ENCODE results near the gene RXRA. TPM values are rescaled to one million over a fixed set of nuclear protein-coding genes. Genes with fewer than 3 reads are reported as not detected.

The RXRA gene
- polyA plus RNA-seq, 3 donors, result 15.8 to 91.0 (median 23.2) TPM

DNA sequence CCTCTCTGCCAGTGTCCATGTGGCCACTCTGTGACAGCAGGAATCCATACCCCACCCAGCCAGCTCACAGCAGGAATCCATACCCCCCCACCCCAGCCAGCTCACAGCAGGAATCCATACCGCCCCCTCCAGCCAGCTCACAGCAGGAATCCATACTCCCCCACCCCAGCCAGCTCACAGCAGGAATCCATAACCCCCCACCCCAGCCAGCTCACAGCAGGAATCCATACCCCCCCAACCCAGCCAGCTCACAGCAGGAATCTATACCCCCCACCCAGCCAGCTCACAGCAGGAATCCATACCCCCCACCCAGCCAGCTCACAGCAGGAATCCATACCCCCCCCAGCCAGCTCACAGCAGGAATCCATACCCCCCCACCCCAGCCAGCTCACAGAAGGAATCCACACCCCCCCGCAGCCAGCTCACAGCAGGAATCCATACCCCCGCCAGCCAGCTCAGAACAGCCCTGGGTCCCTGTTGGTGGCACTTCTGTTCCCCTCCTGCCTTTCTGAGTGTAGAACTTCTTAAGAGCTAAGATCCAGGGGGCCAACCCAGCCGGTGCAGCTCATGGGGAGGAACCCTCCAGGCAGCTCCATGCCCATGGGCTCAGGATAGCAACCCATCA lies 8.4 kb upstream of the RXRA start:
- Mint-ChIP-seq H3K4me3 (peak overlapping the region in 1 of 2 donors; percentile 64), H3K4me1 (peaks cover 9% of the 10 kb centered on the region), H3K27ac (peak overlapping the region in 1 of 7 donors; percentile 50), H3K27me3 (ENCODE audit: low read depth in 3 of 3) (peaks cover 22 to 49% (median 25%) of the 10 kb centered on the region in 3 donors), H3K9me3 (peaks cover 0 to 6% (median 4%) of the 10 kb centered on the region in 7 donors), H3K36me3 (no peaks in the 10 kb centered on the region)
- Histone ChIP-seq H3K79me2 (ENCODE audit: insufficient read depth, low read length) (no peaks in the 10 kb centered on the region), H3K4me1 (ENCODE audit: control insufficient read depth in 1 of 2, insufficient read depth in 2 of 2, low read length in 2 of 2) (peaks cover 3 to 7% of the 10 kb centered on the region in 2 donors), H3K27ac (ENCODE audit: low read depth in 1 of 2, low read length in 2 of 2) (no peak overlapping the region), H3K9me3 (replicated peaks in 1 of 2; ENCODE audit: control insufficient read depth in 1 of 2, insufficient read depth in 1 of 2, low read length in 2 of 2) (peaks cover 0 to 6% of the 10 kb centered on the region in 2 donors), H4K20me1 (ENCODE audit: insufficient read depth, low read length) (no peaks in the 10 kb centered on the region), H3K4me3 (replicated peaks in 1 of 3; ENCODE audit: low read depth in 2 of 3, low read length in 3 of 3) (no peak overlapping the region), H3K4me2 (replicated peaks; ENCODE audit: extremely low read depth, low read length, poor library complexity, severe bottlenecking) (no peak overlapping the region), H3K9ac (ENCODE audit: insufficient read depth, low read length, poor library complexity, severe bottlenecking) (peak overlapping the region; percentile 0), H3K36me3 (replicated peaks in 1 of 2; ENCODE audit: control insufficient read depth in 1 of 2, insufficient read depth in 2 of 2, low read length in 2 of 2) (no peaks in the 10 kb centered on the region), H3K27me3 (ENCODE audit: control insufficient read depth in 2 of 2, insufficient read depth in 2 of 2, low read length in 2 of 2) (peaks cover 0 to 24% of the 10 kb centered on the region in 2 donors), H2AFZ (ENCODE audit: insufficient read depth, low read depth, low read length, poor library complexity, severe bottlenecking) (no peak overlapping the region)
- 100% methylated on average over 1 of the region's 4 CpGs for WGBS (ENCODE audit: insufficient coverage)
- TF ChIP-seq CTCF (IDR thresholded peaks at IDR 0.05), result no peak
- intact Hi-C loops (cut with micrococcal nuclease), result loop anchor here in 1 of 2 donors (5.0 kb wide), 1 partner anchor 146 kb away; no protein-coding TSS in a partner anchor
- no peak for DNase-seq

DNA sequence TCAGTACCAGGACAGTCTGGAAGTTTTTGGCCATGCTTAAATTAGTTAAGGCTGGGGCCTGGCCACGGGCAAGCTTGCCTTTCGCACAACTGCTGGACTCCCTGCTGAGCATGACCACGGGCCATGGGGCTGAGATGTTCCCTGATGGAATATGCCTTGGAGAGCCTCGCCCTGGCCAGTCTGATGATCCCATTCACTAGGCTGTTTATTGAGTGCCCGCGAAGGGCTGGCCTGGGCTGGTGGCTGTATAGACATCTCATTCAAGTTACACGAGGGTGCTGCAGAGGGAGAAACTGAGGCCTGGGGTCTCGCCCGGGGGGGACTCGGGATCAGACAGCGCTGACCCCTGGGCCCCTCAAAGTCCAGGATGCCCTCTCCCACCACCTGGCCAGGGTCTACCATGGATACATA lies 7.8 kb upstream of the RXRA start:
- Mint-ChIP-seq H3K27ac (no peak overlapping the region), H3K4me1 (peaks cover 10% of the 10 kb centered on the region), H3K36me3 (no peaks in the 10 kb centered on the region), H3K4me3 (no peak overlapping the region), H3K9me3 (peaks cover 0 to 2% (median under 1%) of the 10 kb centered on the region in 7 donors), H3K27me3 (ENCODE audit: low read depth in 3 of 3) (peaks cover 26 to 53% (median 31%) of the 10 kb centered on the region in 3 donors)
- Histone ChIP-seq H3K27me3 (ENCODE audit: control insufficient read depth in 2 of 2, insufficient read depth in 2 of 2, low read length in 2 of 2) (peaks cover 0 to 25% of the 10 kb centered on the region in 2 donors), H3K79me2 (ENCODE audit: insufficient read depth, low read length) (no peaks in the 10 kb centered on the region), H3K36me3 (replicated peaks in 1 of 2; ENCODE audit: control insufficient read depth in 1 of 2, insufficient read depth in 2 of 2, low read length in 2 of 2) (no peaks in the 10 kb centered on the region), H3K4me3 (replicated peaks in 1 of 3; ENCODE audit: low read depth in 2 of 3, low read length in 3 of 3) (no peak overlapping the region), H2AFZ (ENCODE audit: insufficient read depth, low read depth, low read length, poor library complexity, severe bottlenecking) (no peak overlapping the region), H3K9me3 (replicated peaks in 1 of 2; ENCODE audit: control insufficient read depth in 1 of 2, insufficient read depth in 1 of 2, low read length in 2 of 2) (peaks cover 0 to under 1% of the 10 kb centered on the region in 2 donors), H3K4me1 (ENCODE audit: control insufficient read depth in 1 of 2, insufficient read depth in 2 of 2, low read length in 2 of 2) (peaks cover 3 to 7% of the 10 kb centered on the region in 2 donors), H4K20me1 (ENCODE audit: insufficient read depth, low read length) (no peaks in the 10 kb centered on the region), H3K27ac (ENCODE audit: low read depth in 1 of 2, low read length in 2 of 2) (no peak overlapping the region), H3K4me2 (replicated peaks; ENCODE audit: extremely low read depth, low read length, poor library complexity, severe bottlenecking) (no peak overlapping the region), H3K9ac (ENCODE audit: insufficient read depth, low read length, poor library complexity, severe bottlenecking) (peak overlapping the region; percentile 0)
- TF ChIP-seq CTCF (IDR thresholded peaks at IDR 0.05), result no peak
- 98% methylated on average over 7 of the region's 11 CpGs for WGBS (ENCODE audit: insufficient coverage)
- no peak for DNase-seq
- intact Hi-C loops (cut with micrococcal nuclease), result loop anchor here in 1 of 2 donors (5.0 kb wide), 1 partner anchor 146 kb away; no protein-coding TSS in a partner anchor
